GM23338 (cell line): ENCODE measurements around the gene EPHB2. TPM values are rescaled to one million over a fixed set of nuclear protein-coding genes. Genes with fewer than 3 reads are reported as not detected.

Experiments used
- ATAC-seq: fragments of 200-7000 bp; cut with Tn5 transposase; 3 replicates; pipeline ENCODE4 v1.9.1; 2020
- DNase-seq: peaks from one replicate; pipeline ENCODE4 v3.0.0-alpha.2; 2015; ENCODE audit warnings: low spot score
- H2AFZ ChIP-seq: fragments of 200-600 bp; sonication (generic); 2 replicates; pipeline ENCODE4 v1.8.0; 2016; ENCODE audit warnings: antibody characterized with exemption, mild to moderate bottlenecking, moderate library complexity
- H3F3A ChIP-seq: fragments of 200-600 bp; sonication (generic); replicated peaks from 2 replicates; pipeline ENCODE4 v1.8.0; 2017; ENCODE audit warnings: antibody characterized with exemption, mixed run types, low read depth
- H3K27ac ChIP-seq: fragments of 200-600 bp; sonication (generic); 2 replicates; pipeline ENCODE4 v1.6.1; 2016; ENCODE audit warnings: low read depth
- H3K27me3 ChIP-seq: fragments of 200-600 bp; sonication (generic); 2 replicates; pipeline ENCODE4 v1.8.0; 2016; ENCODE audit warnings: mild to moderate bottlenecking, mixed run types, moderate library complexity; ENCODE audit not compliant: insufficient read depth
- H3K36me3 ChIP-seq: fragments of 200-600 bp; sonication (generic); 2 replicates; pipeline ENCODE4 v1.8.0; 2016; ENCODE audit warnings: mild to moderate bottlenecking; ENCODE audit not compliant: insufficient read depth
- H3K4me1 ChIP-seq: fragments of 200-600 bp; sonication (generic); 2 replicates; pipeline ENCODE4 v1.8.0; 2016; ENCODE audit warnings: mild to moderate bottlenecking, moderate library complexity; ENCODE audit not compliant: insufficient read depth
- H3K4me2 ChIP-seq: fragments of 200-600 bp; sonication (generic); 2 replicates; pipeline ENCODE4 v1.7.1; 2017; ENCODE audit warnings: mixed run types
- H3K4me3 ChIP-seq: fragments of 200-600 bp; sonication (generic); 2 replicates; pipeline ENCODE4 v1.6.1; 2016; ENCODE audit warnings: mixed run types
- H3K79me2 ChIP-seq: fragments of 200-600 bp; sonication (generic); replicated peaks from 2 replicates; pipeline ENCODE4 v1.8.0; 2017; ENCODE audit warnings: mild to moderate bottlenecking; ENCODE audit not compliant: insufficient read depth
- H3K9me2 ChIP-seq: fragments of 200-600 bp; sonication (generic); 2 replicates; pipeline ENCODE4 v1.8.0; 2017; ENCODE audit not compliant: insufficient read depth
- H4K20me1 ChIP-seq: fragments of 200-600 bp; sonication (generic); replicated peaks from 2 replicates; pipeline ENCODE4 v1.8.0; 2017; ENCODE audit warnings: mild to moderate bottlenecking; ENCODE audit not compliant: insufficient read depth
- H3K27ac Mint-ChIP-seq: 2 replicates; pipeline ENCODE4 v1.8.0; 2020; ENCODE audit warnings: inconsistent platforms, mild to moderate bottlenecking, moderate library complexity, mixed read lengths
- H3K27me3 Mint-ChIP-seq: 3 replicates; pipeline ENCODE4 v1.8.0; 2022; ENCODE audit warnings: low read depth, mild to moderate bottlenecking, moderate library complexity, mixed read lengths, inconsistent platforms; ENCODE audit not compliant: insufficient read depth, poor library complexity
- H3K36me3 Mint-ChIP-seq: 3 replicates; pipeline ENCODE4 v1.8.0; 2021; ENCODE audit warnings: low read depth, mild to moderate bottlenecking, inconsistent platforms, moderate library complexity, mixed read lengths
- H3K4me1 Mint-ChIP-seq: 3 replicates; pipeline ENCODE4 v1.8.0; 2020; ENCODE audit warnings: mild to moderate bottlenecking, inconsistent platforms, mixed read lengths
- H3K4me3 Mint-ChIP-seq: 3 replicates; pipeline ENCODE4 v1.8.0; 2021; ENCODE audit warnings: moderate library complexity, mild to moderate bottlenecking, inconsistent platforms, mixed read lengths
- H3K9me3 Mint-ChIP-seq: 3 replicates; pipeline ENCODE4 v1.8.0; 2020; ENCODE audit warnings: moderate library complexity, mild to moderate bottlenecking, inconsistent platforms, mixed read lengths
- EZH2 ChIP-seq: fragments of 200-600 bp; sonication (generic); IDR thresholded peaks from one replicate; pipeline ENCODE4 v1.8.0; 2017; ENCODE audit warnings: antibody characterized with exemption, mild to moderate bottlenecking, low read depth; ENCODE audit not compliant: unreplicated experiment
- EZH2phosphoT487 ChIP-seq: fragments of 200-600 bp; sonication (generic); IDR thresholded peaks from one replicate; pipeline ENCODE4 v1.8.1; 2018; ENCODE audit warnings: antibody characterized with exemption; ENCODE audit not compliant: unreplicated experiment
- JUNB ChIP-seq: IDR thresholded peaks from one replicate; pipeline ENCODE4 v1.6.1; 2016; ENCODE audit warnings: antibody characterized with exemption; ENCODE audit not compliant: unreplicated experiment
- NANOG ChIP-seq: IDR thresholded peaks from 2 replicates; pipeline ENCODE4 v1.6.1; 2016; ENCODE audit warnings: antibody characterized with exemption, borderline replicate concordance
- STAT1 ChIP-seq: IDR thresholded peaks from one replicate; pipeline ENCODE4 v1.6.1; 2016; ENCODE audit warnings: antibody characterized with exemption; ENCODE audit not compliant: unreplicated experiment
- ZNF114 ChIP-seq: fragments of 250-450 bp; sonication (Bioruptor Pico); IDR thresholded peaks from 2 replicates; pipeline ENCODE4 v1.5.0; 2020; ENCODE audit warnings: mild to moderate bottlenecking, moderate library complexity
- ZNF331 ChIP-seq: fragments of 250-450 bp; sonication (Bioruptor Pico); IDR thresholded peaks from 2 replicates; pipeline ENCODE4 v1.5.0; 2020; ENCODE audit warnings: low read depth, mild to moderate bottlenecking, moderate library complexity
- polyA plus RNA-seq: library from polyadenylated mRNA; unstranded; fragments of >200 nt; fragmentation: Nextera tagmentation; extraction: Ambion mirVana; gene quantifications from 2 replicates; pipeline ENCODE4 v1.2.1, GENCODE V29; 2016
- total RNA-seq: library from RNA; depleted of rRNA; stranded (reverse); fragments of >200 nt; shearing (Covaris generic); gene quantifications from 2 replicates; pipeline ENCODE4 v1.2.3, GENCODE V29; 2014
- TF ChIP-seq, protein P1 (sequence below), 2 experiments: fragments of 200-600 bp in 1 of 2; sonication (generic) in 1 of 2; conservative IDR thresholded peaks; 2 replicates each; pipeline versions ENCODE4 v1.5.1 to v1.6.1; 2016 to 2017; ENCODE audit warnings: antibody characterized with exemption in 2 of 2, low read depth in 2 of 2, mild to moderate bottlenecking in 2 of 2, moderate library complexity in 1 of 2
- TF ChIP-seq, protein P2 (sequence below): IDR thresholded peaks from 2 replicates; pipeline ENCODE4 v1.6.1; 2016; ENCODE audit warnings: antibody characterized with exemption
- TF ChIP-seq, protein P3 (sequence below): IDR thresholded peaks from one replicate; pipeline ENCODE4 v1.6.1; 2018; ENCODE audit warnings: antibody characterized with exemption; ENCODE audit not compliant: unreplicated experiment

The EPHB2 gene
- total and polyA plus RNA-seq, 2 experiments from 2014 or later, result 4.1 to 20.1 TPM

DNA sequence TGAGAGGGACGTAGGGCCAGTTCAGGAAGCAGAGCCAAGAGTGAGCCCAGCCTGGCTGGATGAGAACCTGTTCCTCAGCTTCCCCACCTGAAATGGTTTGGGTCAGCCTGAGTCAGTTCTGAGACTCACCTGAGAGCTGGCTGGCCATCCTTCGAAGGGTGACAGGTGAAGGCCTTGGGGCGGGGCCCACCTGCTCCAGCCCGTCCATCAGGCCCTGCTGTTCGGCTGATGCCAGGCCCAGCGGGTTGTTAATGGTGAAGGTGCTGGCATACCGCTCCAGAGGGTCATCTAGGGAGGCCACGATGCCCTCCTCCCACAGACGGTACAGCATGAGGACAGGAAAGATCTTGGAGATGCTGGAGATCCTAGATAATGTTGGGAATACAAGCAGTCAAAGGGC lies 247.9 kb downstream of the EPHB2 start:
- H3K4me1 ChIP-seq, result no peaks in the 10 kb centered on the region
- H3K4me3 Mint-ChIP-seq, result no peak overlapping the region
- no peak overlapping the region for H3K27ac Mint-ChIP-seq

DNA sequence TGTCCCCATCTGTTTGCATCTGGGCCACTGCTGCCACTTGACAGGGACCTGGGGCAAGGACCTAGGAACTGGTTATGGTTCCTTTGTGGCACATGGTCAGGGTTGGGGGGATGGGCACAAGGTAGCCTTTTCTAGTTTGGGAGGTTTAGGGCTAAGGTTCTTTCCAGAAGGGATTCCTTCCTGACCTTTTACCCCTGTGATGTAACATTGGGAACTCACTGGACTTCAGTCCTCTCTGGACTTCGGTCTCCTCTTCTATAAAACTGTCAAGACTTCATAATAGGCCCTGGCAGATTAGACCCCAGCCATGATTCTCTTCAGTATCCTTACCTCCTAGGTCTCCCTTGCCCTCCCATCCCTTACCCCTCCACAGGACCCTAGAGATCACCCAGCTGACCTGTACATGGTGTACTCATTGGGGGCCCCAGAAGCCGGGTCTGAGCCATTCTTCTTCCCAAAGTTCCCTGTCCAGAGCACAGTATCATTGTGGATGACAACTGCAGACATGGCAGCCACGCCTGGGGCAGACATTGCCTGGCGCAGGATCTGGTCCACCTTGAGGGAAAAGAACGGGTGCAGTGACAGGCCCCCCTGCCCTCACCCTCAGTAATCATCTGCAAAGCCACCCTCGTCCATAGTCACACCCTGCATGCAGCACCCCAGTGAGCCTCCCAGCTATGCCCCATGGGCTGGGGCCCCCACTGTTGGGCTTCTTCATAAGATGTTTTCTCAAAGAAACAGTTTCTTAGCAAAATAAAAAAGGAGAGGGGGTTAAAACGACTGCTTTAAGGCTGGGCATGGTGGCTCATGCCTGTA lies 249.1 kb downstream of the EPHB2 start:
- Histone ChIP-seq H2AFZ (no peak overlapping the region), H3K4me1 (no peaks in the 10 kb centered on the region), H3K27me3 (peaks cover 6% of the 10 kb centered on the region; the same call in 1 of the 2 replicates), H3K4me2 (no peak overlapping the region), H3K27ac (no peak overlapping the region), H3K4me3 (no peak overlapping the region), H3K79me2 (no peaks in the 10 kb centered on the region), H3K36me3 (no peaks in the 10 kb centered on the region), H4K20me1 (no peaks in the 10 kb centered on the region), H3K9me2 (no peaks in the 10 kb centered on the region), H3F3A (no peaks in the 10 kb centered on the region)
- DNase-seq, result no peak
- TF ChIP-seq ZNF331 (CRISPR knock-in tag) (no peak), NANOG (no peak)
- no peak overlapping the region for H3K27ac Mint-ChIP-seq
- no peaks in the 10 kb centered on the region for H3K4me1 Mint-ChIP-seq
- no peak for ATAC-seq
- no peaks in the 10 kb centered on the region for H3K9me3 Mint-ChIP-seq
- peaks cover 9% of the 10 kb centered on the region for H3K27me3 Mint-ChIP-seq
- no peaks in the 10 kb centered on the region for H3K36me3 Mint-ChIP-seq
- no peak overlapping the region for H3K4me3 Mint-ChIP-seq

More for the DNA sequence above, 247.9 kb downstream of the EPHB2 start:
- Mint-ChIP-seq H3K4me1 (no peaks in the 10 kb centered on the region), H3K36me3 (no peaks in the 10 kb centered on the region), H3K9me3 (no peaks in the 10 kb centered on the region), H3K27me3 (peaks cover 21% of the 10 kb centered on the region)
- no peaks in the 10 kb centered on the region for H3K79me2 ChIP-seq
- H3F3A ChIP-seq, result peaks cover 5% of the 10 kb centered on the region
- H3K27me3 ChIP-seq, result peaks cover 17% of the 10 kb centered on the region
- ATAC-seq (no peak), DNase-seq (no peak)
- TF ChIP-seq ZNF331 (CRISPR knock-in tag), result no peak
- TF ChIP-seq EZH2phosphoT487, result no peak
- H3K4me3 ChIP-seq, result no peak overlapping the region
- H3K4me2 ChIP-seq, result no peak overlapping the region
- no peak overlapping the region for H3K27ac ChIP-seq
- H4K20me1 ChIP-seq, result no peaks in the 10 kb centered on the region
- H3K9me2 ChIP-seq, result no peaks in the 10 kb centered on the region
- H2AFZ ChIP-seq, result no peak overlapping the region
- H3K36me3 ChIP-seq, result no peaks in the 10 kb centered on the region

DNA sequence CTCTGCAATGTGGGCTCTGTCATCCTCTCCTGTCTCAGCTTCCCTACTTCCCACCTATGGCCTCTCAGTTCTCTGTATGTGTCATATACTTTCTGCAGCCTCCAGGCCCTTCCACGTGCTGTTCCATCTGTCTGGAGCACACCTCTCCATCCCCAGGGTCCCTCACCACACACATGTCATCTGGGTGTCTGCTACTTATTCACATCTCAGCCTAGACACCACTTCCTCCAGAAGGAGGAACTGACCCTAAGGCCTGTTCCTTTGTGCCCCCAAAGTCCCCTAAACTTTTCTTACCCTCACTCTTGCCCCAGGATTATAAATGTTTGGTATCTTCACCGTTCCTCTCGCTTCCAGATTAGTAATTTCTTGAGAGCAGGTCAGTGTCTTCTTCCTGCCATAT lies 251.9 kb downstream of the EPHB2 start:
- no peaks in the 10 kb centered on the region for H3F3A ChIP-seq
- no peaks in the 10 kb centered on the region for H3K4me1 ChIP-seq
- Mint-ChIP-seq H3K36me3 (no peaks in the 10 kb centered on the region), H3K9me3 (peaks cover 3% of the 10 kb centered on the region; the same call in 1 of the 3 replicates), H3K27me3 (peaks cover 2% of the 10 kb centered on the region), H3K27ac (no peak overlapping the region), H3K4me3 (no peak overlapping the region), H3K4me1 (no peaks in the 10 kb centered on the region)
- H3K4me2 ChIP-seq, result no peak overlapping the region
- H3K27ac ChIP-seq, result no peak overlapping the region
- no peaks in the 10 kb centered on the region for H3K9me2 ChIP-seq
- ATAC-seq (no peak), DNase-seq (no peak)
- no peaks in the 10 kb centered on the region for H4K20me1 ChIP-seq
- no peaks in the 10 kb centered on the region for H3K79me2 ChIP-seq
- no peak overlapping the region for H3K4me3 ChIP-seq
- no peak overlapping the region for H2AFZ ChIP-seq
- no peaks in the 10 kb centered on the region for H3K36me3 ChIP-seq
- TF ChIP-seq, protein P1, sequence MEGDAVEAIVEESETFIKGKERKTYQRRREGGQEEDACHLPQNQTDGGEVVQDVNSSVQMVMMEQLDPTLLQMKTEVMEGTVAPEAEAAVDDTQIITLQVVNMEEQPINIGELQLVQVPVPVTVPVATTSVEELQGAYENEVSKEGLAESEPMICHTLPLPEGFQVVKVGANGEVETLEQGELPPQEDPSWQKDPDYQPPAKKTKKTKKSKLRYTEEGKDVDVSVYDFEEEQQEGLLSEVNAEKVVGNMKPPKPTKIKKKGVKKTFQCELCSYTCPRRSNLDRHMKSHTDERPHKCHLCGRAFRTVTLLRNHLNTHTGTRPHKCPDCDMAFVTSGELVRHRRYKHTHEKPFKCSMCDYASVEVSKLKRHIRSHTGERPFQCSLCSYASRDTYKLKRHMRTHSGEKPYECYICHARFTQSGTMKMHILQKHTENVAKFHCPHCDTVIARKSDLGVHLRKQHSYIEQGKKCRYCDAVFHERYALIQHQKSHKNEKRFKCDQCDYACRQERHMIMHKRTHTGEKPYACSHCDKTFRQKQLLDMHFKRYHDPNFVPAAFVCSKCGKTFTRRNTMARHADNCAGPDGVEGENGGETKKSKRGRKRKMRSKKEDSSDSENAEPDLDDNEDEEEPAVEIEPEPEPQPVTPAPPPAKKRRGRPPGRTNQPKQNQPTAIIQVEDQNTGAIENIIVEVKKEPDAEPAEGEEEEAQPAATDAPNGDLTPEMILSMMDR (conservative IDR thresholded peaks at IDR 0.05; ENCODE audit: low read depth in 2 of 2), result no peak
- TF ChIP-seq, protein P2, sequence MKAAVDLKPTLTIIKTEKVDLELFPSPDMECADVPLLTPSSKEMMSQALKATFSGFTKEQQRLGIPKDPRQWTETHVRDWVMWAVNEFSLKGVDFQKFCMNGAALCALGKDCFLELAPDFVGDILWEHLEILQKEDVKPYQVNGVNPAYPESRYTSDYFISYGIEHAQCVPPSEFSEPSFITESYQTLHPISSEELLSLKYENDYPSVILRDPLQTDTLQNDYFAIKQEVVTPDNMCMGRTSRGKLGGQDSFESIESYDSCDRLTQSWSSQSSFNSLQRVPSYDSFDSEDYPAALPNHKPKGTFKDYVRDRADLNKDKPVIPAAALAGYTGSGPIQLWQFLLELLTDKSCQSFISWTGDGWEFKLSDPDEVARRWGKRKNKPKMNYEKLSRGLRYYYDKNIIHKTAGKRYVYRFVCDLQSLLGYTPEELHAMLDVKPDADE, result no peak
- TF ChIP-seq JUNB, result no peak
- no peak for TF ChIP-seq NANOG
- no peak for TF ChIP-seq STAT1
- no peak for TF ChIP-seq ZNF331 (CRISPR knock-in tag)
- no peak for TF ChIP-seq EZH2phosphoT487
- TF ChIP-seq ZNF114 (CRISPR knock-in tag), result no peak
- TF ChIP-seq, protein P3, sequence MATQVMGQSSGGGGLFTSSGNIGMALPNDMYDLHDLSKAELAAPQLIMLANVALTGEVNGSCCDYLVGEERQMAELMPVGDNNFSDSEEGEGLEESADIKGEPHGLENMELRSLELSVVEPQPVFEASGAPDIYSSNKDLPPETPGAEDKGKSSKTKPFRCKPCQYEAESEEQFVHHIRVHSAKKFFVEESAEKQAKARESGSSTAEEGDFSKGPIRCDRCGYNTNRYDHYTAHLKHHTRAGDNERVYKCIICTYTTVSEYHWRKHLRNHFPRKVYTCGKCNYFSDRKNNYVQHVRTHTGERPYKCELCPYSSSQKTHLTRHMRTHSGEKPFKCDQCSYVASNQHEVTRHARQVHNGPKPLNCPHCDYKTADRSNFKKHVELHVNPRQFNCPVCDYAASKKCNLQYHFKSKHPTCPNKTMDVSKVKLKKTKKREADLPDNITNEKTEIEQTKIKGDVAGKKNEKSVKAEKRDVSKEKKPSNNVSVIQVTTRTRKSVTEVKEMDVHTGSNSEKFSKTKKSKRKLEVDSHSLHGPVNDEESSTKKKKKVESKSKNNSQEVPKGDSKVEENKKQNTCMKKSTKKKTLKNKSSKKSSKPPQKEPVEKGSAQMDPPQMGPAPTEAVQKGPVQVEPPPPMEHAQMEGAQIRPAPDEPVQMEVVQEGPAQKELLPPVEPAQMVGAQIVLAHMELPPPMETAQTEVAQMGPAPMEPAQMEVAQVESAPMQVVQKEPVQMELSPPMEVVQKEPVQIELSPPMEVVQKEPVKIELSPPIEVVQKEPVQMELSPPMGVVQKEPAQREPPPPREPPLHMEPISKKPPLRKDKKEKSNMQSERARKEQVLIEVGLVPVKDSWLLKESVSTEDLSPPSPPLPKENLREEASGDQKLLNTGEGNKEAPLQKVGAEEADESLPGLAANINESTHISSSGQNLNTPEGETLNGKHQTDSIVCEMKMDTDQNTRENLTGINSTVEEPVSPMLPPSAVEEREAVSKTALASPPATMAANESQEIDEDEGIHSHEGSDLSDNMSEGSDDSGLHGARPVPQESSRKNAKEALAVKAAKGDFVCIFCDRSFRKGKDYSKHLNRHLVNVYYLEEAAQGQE, result no peak
- no peak for TF ChIP-seq EZH2
- no peaks in the 10 kb centered on the region for H3K27me3 ChIP-seq
